Measurements from ENCODE around the gene FDXACB1. TPM values are rescaled to one million over a fixed set of nuclear protein-coding genes. Genes with fewer than 3 reads are reported as not detected.

Gene FDXACB1
- total RNA-seq, result 1 to 10 TPM; 2.8 to 4.9 TPM

GRCh38 chr11:111878849-111879636, at the start of gene FDXACB1, which contains the start of gene CFAP68:
FDXACB1 (minus strand) TSS chr11:111879165; CDS start chr11:111879132, 33 bp downstream.
CFAP68 (plus strand) TSS chr11:111879541; CDS start chr11:111879561, 20 bp downstream.
- Mint-ChIP-seq H3K4me1 (ENCODE audit: low read depth) (peaks cover 14% of the 10 kb centered on the region), H3K27me3 (ENCODE audit: low read depth) (no peaks in the 10 kb centered on the region), H3K9me3 (peaks cover 0 to 2% of the 10 kb centered on the region in 2 donors), H3K4me3 (peak within 1 kb of the TSS; percentile 93 to 97), H3K36me3 (ENCODE audit: insufficient read depth in 2 of 2) (peaks cover 2 to 10% of the 10 kb centered on the region in 2 donors), H3K27ac (peak within 1 kb of the TSS; percentile 98)
- ATAC-seq (replicated peaks in 1 of 2) (peak; percentile 94 to 95), DNase-seq (peak; percentile 93 to 95)

GRCh38 chr11:111926505-111927391, 47.8 kb upstream of the FDXACB1 start:
- peaks cover 3% of the 10 kb centered on the region for H3K27me3 Mint-ChIP-seq (ENCODE audit: low read depth)

GRCh38 chr11:111925953-111926352, 47.0 kb upstream of the FDXACB1 start:
- peaks cover 13% of the 10 kb centered on the region for H3K4me1 Mint-ChIP-seq (ENCODE audit: low read depth)
- no peak overlapping the region for H3K27ac Mint-ChIP-seq
- H3K4me3 Mint-ChIP-seq, result peak overlapping the region; percentile 91
- no peaks in the 10 kb centered on the region for H3K36me3 Mint-ChIP-seq (ENCODE audit: insufficient read depth in 2 of 2)
- H3K9me3 Mint-ChIP-seq, result no peaks in the 10 kb centered on the region
- no peak for ATAC-seq (replicated peaks in 1 of 2)
- no peak for DNase-seq
- H3K27me3 Mint-ChIP-seq (ENCODE audit: low read depth), result peaks cover 6% of the 10 kb centered on the region

More at GRCh38 chr11:111926505-111927391, 47.8 kb upstream of the FDXACB1 start:
- Mint-ChIP-seq H3K4me1 (ENCODE audit: low read depth) (peaks cover 13% of the 10 kb centered on the region), H3K4me3 (peak overlapping the region; percentile 91), H3K27ac (peak overlapping the region; percentile 75), H3K36me3 (ENCODE audit: insufficient read depth in 2 of 2) (no peaks in the 10 kb centered on the region), H3K9me3 (no peaks in the 10 kb centered on the region)
- ATAC-seq (replicated peaks in 1 of 2), result peak; percentile 93
- DNase-seq, result peak; percentile 96 to 98

- H3K36me3 Mint-ChIP-seq (ENCODE audit: insufficient read depth in 2 of 2), result no peaks in the 10 kb centered on the region
- no peak for ATAC-seq (replicated peaks in 1 of 2)
- no peak overlapping the region for H3K4me3 Mint-ChIP-seq
- peaks cover 13% of the 10 kb centered on the region for H3K4me1 Mint-ChIP-seq (ENCODE audit: low read depth)
- peaks cover 6% of the 10 kb centered on the region for H3K27me3 Mint-ChIP-seq (ENCODE audit: low read depth)
- DNase-seq, result no peak
- H3K27ac Mint-ChIP-seq, result no peak overlapping the region
- no peaks in the 10 kb centered on the region for H3K9me3 Mint-ChIP-seq
Measured at GRCh38 chr11:111923951-111924350, 45.0 kb upstream of the FDXACB1 start.

GRCh38 chr11:111923351-111923788, 44.4 kb upstream of the FDXACB1 start:
- Mint-ChIP-seq H3K4me3 (no peak overlapping the region), H3K36me3 (ENCODE audit: insufficient read depth in 2 of 2) (no peaks in the 10 kb centered on the region), H3K27ac (no peak overlapping the region), H3K9me3 (no peaks in the 10 kb centered on the region), H3K4me1 (ENCODE audit: low read depth) (peaks cover 13% of the 10 kb centered on the region), H3K27me3 (ENCODE audit: low read depth) (peaks cover 6% of the 10 kb centered on the region)
- DNase-seq (no peak), ATAC-seq (replicated peaks in 1 of 2) (no peak)

GRCh38 chr11:111922803-111923202, 43.8 kb upstream of the FDXACB1 start:
- DNase-seq, result no peak
- H3K9me3 Mint-ChIP-seq, result no peaks in the 10 kb centered on the region
- no peak overlapping the region for H3K4me3 Mint-ChIP-seq
- H3K4me1 Mint-ChIP-seq (ENCODE audit: low read depth), result peaks cover 13% of the 10 kb centered on the region
- ATAC-seq (replicated peaks in 1 of 2), result no peak
- H3K27ac Mint-ChIP-seq, result no peak overlapping the region
- peaks cover 6% of the 10 kb centered on the region for H3K27me3 Mint-ChIP-seq (ENCODE audit: low read depth)
- H3K36me3 Mint-ChIP-seq (ENCODE audit: insufficient read depth in 2 of 2), result no peaks in the 10 kb centered on the region

GRCh38 chr11:111921541-111922230, 42.7 kb upstream of the FDXACB1 start:
- ATAC-seq (replicated peaks in 1 of 2) (no peak), DNase-seq (no peak)
- Mint-ChIP-seq H3K27ac (no peak overlapping the region), H3K4me1 (ENCODE audit: low read depth) (peaks cover 5% of the 10 kb centered on the region), H3K36me3 (ENCODE audit: insufficient read depth in 2 of 2) (no peaks in the 10 kb centered on the region), H3K9me3 (no peaks in the 10 kb centered on the region), H3K27me3 (ENCODE audit: low read depth) (peaks cover 13% of the 10 kb centered on the region), H3K4me3 (no peak overlapping the region)

GRCh38 chr11:111920908-111921307, 41.9 kb upstream of the FDXACB1 start:
- DNase-seq, result no peak
- Mint-ChIP-seq H3K4me3 (no peak overlapping the region), H3K27me3 (ENCODE audit: low read depth) (peaks cover 21% of the 10 kb centered on the region), H3K27ac (no peak overlapping the region), H3K4me1 (ENCODE audit: low read depth) (peaks cover 4% of the 10 kb centered on the region), H3K9me3 (no peaks in the 10 kb centered on the region), H3K36me3 (ENCODE audit: insufficient read depth in 2 of 2) (no peaks in the 10 kb centered on the region)
- ATAC-seq (replicated peaks in 1 of 2), result no peak

GRCh38 chr11:111918390-111919256, 39.7 kb upstream of the FDXACB1 start, which contains the start of gene C11orf52:
C11orf52 (plus strand) TSS chr11:111918913; CDS start chr11:111918973, 60 bp downstream.
- Mint-ChIP-seq H3K27me3 (ENCODE audit: low read depth) (peaks cover 27% of the 10 kb centered on the region), H3K4me1 (ENCODE audit: low read depth) (no peaks in the 10 kb centered on the region), H3K36me3 (ENCODE audit: insufficient read depth in 2 of 2) (no peaks in the 10 kb centered on the region), H3K4me3 (no peak within 1 kb of the TSS), H3K27ac (no peak within 1 kb of the TSS), H3K9me3 (no peaks in the 10 kb centered on the region)
- DNase-seq, result no peak
- ATAC-seq (replicated peaks in 1 of 2), result no peak

- Mint-ChIP-seq H3K4me1 (ENCODE audit: low read depth) (no peaks in the 10 kb centered on the region), H3K36me3 (ENCODE audit: insufficient read depth in 2 of 2) (no peaks in the 10 kb centered on the region), H3K9me3 (no peaks in the 10 kb centered on the region), H3K4me3 (no peak overlapping the region), H3K27me3 (ENCODE audit: low read depth) (peaks cover 27% of the 10 kb centered on the region), H3K27ac (no peak overlapping the region)
- no peak for ATAC-seq (replicated peaks in 1 of 2)
- no peak for DNase-seq
Measured at GRCh38 chr11:111917788-111918187, 38.8 kb upstream of the FDXACB1 start.

- DNase-seq, result no peak
- Mint-ChIP-seq H3K27ac (no peak overlapping the region), H3K27me3 (ENCODE audit: low read depth) (peaks cover 27% of the 10 kb centered on the region), H3K9me3 (no peaks in the 10 kb centered on the region), H3K4me1 (ENCODE audit: low read depth) (no peaks in the 10 kb centered on the region), H3K4me3 (no peak overlapping the region), H3K36me3 (ENCODE audit: insufficient read depth in 2 of 2) (no peaks in the 10 kb centered on the region)
- no peak for ATAC-seq (replicated peaks in 1 of 2)
Measured at GRCh38 chr11:111917312-111917711, 38.3 kb upstream of the FDXACB1 start.

- H3K9me3 Mint-ChIP-seq, result no peaks in the 10 kb centered on the region
- no peaks in the 10 kb centered on the region for H3K4me1 Mint-ChIP-seq (ENCODE audit: low read depth)
- H3K27ac Mint-ChIP-seq, result no peak overlapping the region
- DNase-seq, result no peak
- H3K27me3 Mint-ChIP-seq (ENCODE audit: low read depth), result peaks cover 28% of the 10 kb centered on the region
- no peaks in the 10 kb centered on the region for H3K36me3 Mint-ChIP-seq (ENCODE audit: insufficient read depth in 2 of 2)
- no peak for ATAC-seq (replicated peaks in 1 of 2)
- H3K4me3 Mint-ChIP-seq, result no peak overlapping the region
Measured at GRCh38 chr11:111916768-111917167, 37.8 kb upstream of the FDXACB1 start.
